ENCODE results near the gene TOB1. TPM values are rescaled to one million over a fixed set of nuclear protein-coding genes. Genes with fewer than 3 reads are reported as not detected.

The TOB1 gene
- total and polyA plus RNA-seq, 9 of the 15 experiments (the other 6 are each of a cell fraction or from before 2014, with no cell fraction given), result 4.8 to 63.7 (median 13.2) TPM

DNA sequence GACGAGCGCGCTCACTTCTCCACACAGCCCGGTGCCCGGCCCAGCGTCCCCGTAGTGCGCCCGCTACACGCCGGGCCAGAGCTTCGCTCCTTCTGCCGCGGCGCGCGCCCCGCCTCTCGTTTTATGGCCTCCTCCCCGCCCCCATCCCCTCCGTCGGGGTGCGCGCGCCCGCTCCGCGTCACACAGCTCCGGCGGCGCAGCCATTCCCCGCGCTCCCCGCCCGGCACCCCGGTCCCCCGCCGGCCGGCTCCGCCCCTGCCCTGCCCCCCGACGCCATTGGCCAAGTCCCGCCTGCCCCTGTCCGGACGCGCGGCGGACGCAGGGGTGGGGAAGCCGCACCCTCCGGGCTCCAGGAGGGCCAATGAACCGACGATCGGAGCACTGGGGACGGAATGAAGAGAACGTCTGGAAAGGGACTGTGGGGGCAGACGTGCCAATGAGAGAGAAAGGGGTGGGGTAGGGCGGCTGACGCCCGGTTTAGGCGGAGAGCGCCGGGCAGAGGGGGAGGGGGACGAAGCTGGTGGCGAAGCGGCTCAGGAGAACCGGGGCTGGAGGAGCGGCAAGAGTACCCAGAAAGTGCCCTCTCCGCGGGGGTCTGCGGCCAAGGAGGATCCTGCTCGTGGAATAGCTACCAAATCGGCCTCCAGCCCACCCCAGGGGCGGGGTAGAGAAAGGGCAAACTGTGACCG lies at the start of gene TOB1 (continued):
- TF ChIP-seq ZBTB1 (CRISPR knock-in tag; IDR thresholded peaks at IDR 0.05; ENCODE audit: borderline replicate concordance, low read depth), result no peak; the same call in 1 of the 2 replicates
- no peak for TF ChIP-seq ZNF134 (CRISPR knock-in tag; conservative IDR thresholded peaks at IDR 0.05)
- no peak for TF ChIP-seq SPI1 (IDR thresholded peaks at IDR 0.05; ENCODE audit: borderline replicate concordance, low read depth, low read length)
- no peak for TF ChIP-seq ZNF561 (CRISPR knock-in tag; conservative IDR thresholded peaks at IDR 0.05)
- no peak; the same call in 1 of the 2 replicates for TF ChIP-seq EP300 (IDR thresholded peaks at IDR 0.05; ENCODE audit: low read length)
- TF ChIP-seq, protein P1, sequence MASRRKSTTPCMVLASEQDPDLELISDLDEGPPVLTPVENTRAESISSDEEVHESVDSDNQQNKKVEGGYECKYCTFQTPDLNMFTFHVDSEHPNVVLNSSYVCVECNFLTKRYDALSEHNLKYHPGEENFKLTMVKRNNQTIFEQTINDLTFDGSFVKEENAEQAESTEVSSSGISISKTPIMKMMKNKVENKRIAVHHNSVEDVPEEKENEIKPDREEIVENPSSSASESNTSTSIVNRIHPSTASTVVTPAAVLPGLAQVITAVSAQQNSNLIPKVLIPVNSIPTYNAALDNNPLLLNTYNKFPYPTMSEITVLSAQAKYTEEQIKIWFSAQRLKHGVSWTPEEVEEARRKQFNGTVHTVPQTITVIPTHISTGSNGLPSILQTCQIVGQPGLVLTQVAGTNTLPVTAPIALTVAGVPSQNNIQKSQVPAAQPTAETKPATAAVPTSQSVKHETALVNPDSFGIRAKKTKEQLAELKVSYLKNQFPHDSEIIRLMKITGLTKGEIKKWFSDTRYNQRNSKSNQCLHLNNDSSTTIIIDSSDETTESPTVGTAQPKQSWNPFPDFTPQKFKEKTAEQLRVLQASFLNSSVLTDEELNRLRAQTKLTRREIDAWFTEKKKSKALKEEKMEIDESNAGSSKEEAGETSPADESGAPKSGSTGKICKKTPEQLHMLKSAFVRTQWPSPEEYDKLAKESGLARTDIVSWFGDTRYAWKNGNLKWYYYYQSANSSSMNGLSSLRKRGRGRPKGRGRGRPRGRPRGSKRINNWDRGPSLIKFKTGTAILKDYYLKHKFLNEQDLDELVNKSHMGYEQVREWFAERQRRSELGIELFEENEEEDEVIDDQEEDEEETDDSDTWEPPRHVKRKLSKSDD (conservative IDR thresholded peaks at IDR 0.05; ENCODE audit: low read length), result 0 out of 2 replicates have a peak, but pooled peaks have one; percentile 26
- no peak for TF ChIP-seq NFE2 (IDR thresholded peaks at IDR 0.05; ENCODE audit: low read depth)
- TF ChIP-seq ZKSCAN1 (IDR thresholded peaks at IDR 0.05; ENCODE audit: low read depth, low read length), result peak; percentile 39; the same call in 1 of the 2 replicates
- peak; percentile 60; the same call in 1 of the 2 replicates for TF ChIP-seq ZBTB12 (CRISPR knock-in tag; IDR thresholded peaks at IDR 0.05)
- TF ChIP-seq, protein P2, sequence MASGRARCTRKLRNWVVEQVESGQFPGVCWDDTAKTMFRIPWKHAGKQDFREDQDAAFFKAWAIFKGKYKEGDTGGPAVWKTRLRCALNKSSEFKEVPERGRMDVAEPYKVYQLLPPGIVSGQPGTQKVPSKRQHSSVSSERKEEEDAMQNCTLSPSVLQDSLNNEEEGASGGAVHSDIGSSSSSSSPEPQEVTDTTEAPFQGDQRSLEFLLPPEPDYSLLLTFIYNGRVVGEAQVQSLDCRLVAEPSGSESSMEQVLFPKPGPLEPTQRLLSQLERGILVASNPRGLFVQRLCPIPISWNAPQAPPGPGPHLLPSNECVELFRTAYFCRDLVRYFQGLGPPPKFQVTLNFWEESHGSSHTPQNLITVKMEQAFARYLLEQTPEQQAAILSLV (tag; IDR thresholded peaks at IDR 0.05), result no peak
- peak; percentile 69; the same call in 1 of the 2 replicates for TF ChIP-seq ZNF740 (CRISPR knock-in tag; IDR thresholded peaks at IDR 0.05)
- TF ChIP-seq ZNF740 (tag; IDR thresholded peaks at IDR 0.05), result no peak
- TF ChIP-seq ZZZ3 (IDR thresholded peaks at IDR 0.05), result no peak
- TF ChIP-seq HNRNPK (IDR thresholded peaks at IDR 0.05; ENCODE audit: low read depth, low read length, poor library complexity, severe bottlenecking), result no peak
- no peak for TF ChIP-seq NR2C2 (CRISPR knock-in tag; IDR thresholded peaks at IDR 0.05)
- TF ChIP-seq NR2C2 (tag; IDR thresholded peaks at IDR 0.05), result no peak
- peak; percentile 30 to 85 for TF ChIP-seq E2F6 (IDR thresholded peaks at IDR 0.05; ENCODE audit: borderline replicate concordance in 1 of 2, extremely low read depth in 1 of 2, insufficient read depth in 1 of 2, insufficient read length in 1 of 2, low read depth in 1 of 2, low read length in 1 of 2, poor library complexity in 1 of 2, severe bottlenecking in 1 of 2)
- TF ChIP-seq RBM39 (optimal IDR thresholded peaks at IDR 0.05; ENCODE audit: low read depth, low read length), result no peak
- TF ChIP-seq BRD4 (IDR thresholded peaks at IDR 0.05), result no peak
- TF ChIP-seq, protein P3, sequence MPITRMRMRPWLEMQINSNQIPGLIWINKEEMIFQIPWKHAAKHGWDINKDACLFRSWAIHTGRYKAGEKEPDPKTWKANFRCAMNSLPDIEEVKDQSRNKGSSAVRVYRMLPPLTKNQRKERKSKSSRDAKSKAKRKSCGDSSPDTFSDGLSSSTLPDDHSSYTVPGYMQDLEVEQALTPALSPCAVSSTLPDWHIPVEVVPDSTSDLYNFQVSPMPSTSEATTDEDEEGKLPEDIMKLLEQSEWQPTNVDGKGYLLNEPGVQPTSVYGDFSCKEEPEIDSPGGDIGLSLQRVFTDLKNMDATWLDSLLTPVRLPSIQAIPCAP (CRISPR knock-in tag; IDR thresholded peaks at IDR 0.05; ENCODE audit: borderline replicate concordance), result no peak

Measured in K562 (cell line).